H9 (cell line): ENCODE data around the gene CALM1. TPM values are rescaled to one million over a fixed set of nuclear protein-coding genes. Genes with fewer than 3 reads are reported as not detected.

Experiments used
- DNase-seq: peaks from one replicate; pipeline ENCODE4 v3.0.0-alpha.2; 2017
- H2AFZ ChIP-seq: one replicate; pipeline ENCODE4 v1.6.1; 2013; ENCODE audit warnings: mild to moderate bottlenecking, low read length, control low read depth, moderate library complexity
- H2AK5ac ChIP-seq: 2 replicates; pipeline ENCODE4 v1.6.1; 2013; ENCODE audit warnings: low read length, control low read depth, mixed read lengths; ENCODE audit not compliant: insufficient read length
- H2BK120ac ChIP-seq: one replicate; pipeline ENCODE4 v1.6.1; 2013; ENCODE audit warnings: low read depth, mild to moderate bottlenecking, low read length, control low read depth, inconsistent platforms; ENCODE audit not compliant: poor library complexity, severe bottlenecking
- H2BK12ac ChIP-seq: 2 replicates; pipeline ENCODE4 v1.6.1; 2013; ENCODE audit warnings: low read length, control low read depth, mixed read lengths, low read depth; ENCODE audit not compliant: insufficient read length
- H2BK15ac ChIP-seq: 2 replicates; pipeline ENCODE4 v1.6.1; 2013; ENCODE audit warnings: low read depth, low read length, control low read depth
- H2BK20ac ChIP-seq: one replicate; pipeline ENCODE4 v1.6.1; 2013; ENCODE audit warnings: low read depth, mild to moderate bottlenecking, low read length, control low read depth, inconsistent platforms; ENCODE audit not compliant: poor library complexity, severe bottlenecking
- H2BK5ac ChIP-seq: 2 replicates; pipeline ENCODE4 v1.6.1; 2013; ENCODE audit warnings: low read length, control low read depth, mixed read lengths; ENCODE audit not compliant: insufficient read length
- H3K14ac ChIP-seq: 2 replicates; pipeline ENCODE4 v1.6.1; 2013; ENCODE audit warnings: low read length, control low read depth; ENCODE audit not compliant: insufficient read depth
- H3K18ac ChIP-seq: 2 replicates; pipeline ENCODE4 v1.6.1; 2013; ENCODE audit warnings: low read depth, mild to moderate bottlenecking, mixed read lengths, low read length, control low read depth; ENCODE audit not compliant: insufficient read length
- H3K23ac ChIP-seq: 2 replicates; pipeline ENCODE4 v1.6.1; 2013; ENCODE audit warnings: low read length, control low read depth, mixed read lengths, low read depth; ENCODE audit not compliant: insufficient read length
- H3K23me2 ChIP-seq: 2 replicates; pipeline ENCODE4 v1.6.1; 2013; ENCODE audit warnings: low read depth, mild to moderate bottlenecking, mixed read lengths, low read length, control low read depth; ENCODE audit not compliant: insufficient read length, poor library complexity, severe bottlenecking
- H3K27ac ChIP-seq: 2 replicates; pipeline ENCODE4 v1.5.1; 2013; ENCODE audit warnings: low read length, control low read depth, mixed read lengths, low read depth; ENCODE audit not compliant: insufficient read length
- H3K27me3 ChIP-seq: 2 replicates; pipeline ENCODE4 v1.6.1; 2013; ENCODE audit warnings: low read length, control low read depth, inconsistent platforms; ENCODE audit not compliant: insufficient read depth
- H3K4ac ChIP-seq: 2 replicates; pipeline ENCODE4 v1.6.1; 2013; ENCODE audit warnings: low read depth, mild to moderate bottlenecking, control low read depth, inconsistent platforms, low read length, moderate library complexity
- H3K4me1 ChIP-seq: 2 replicates; pipeline ENCODE4 v1.6.1; 2013; ENCODE audit warnings: low read length, control low read depth, inconsistent platforms; ENCODE audit not compliant: insufficient read depth
- H3K4me2 ChIP-seq: 2 replicates; pipeline ENCODE4 v1.6.1; 2013; ENCODE audit warnings: low read length, control low read depth, mixed read lengths; ENCODE audit not compliant: insufficient read length, insufficient read depth
- H3K56ac ChIP-seq: 2 replicates; pipeline ENCODE4 v1.6.1; 2013; ENCODE audit warnings: low read depth, mild to moderate bottlenecking, mixed read lengths, low read length, control low read depth; ENCODE audit not compliant: insufficient read length
- H3K79me1 ChIP-seq: 2 replicates; pipeline ENCODE4 v1.6.1; 2013; ENCODE audit warnings: low read depth, mild to moderate bottlenecking, moderate library complexity, low read length, control low read depth, inconsistent platforms; ENCODE audit not compliant: insufficient read depth, poor library complexity, severe bottlenecking
- H3K79me2 ChIP-seq: 2 replicates; pipeline ENCODE4 v1.6.1; 2013; ENCODE audit warnings: low read length, control low read depth, inconsistent platforms; ENCODE audit not compliant: insufficient read depth
- H3K9ac ChIP-seq: 2 replicates; pipeline ENCODE4 v1.6.1; 2013; ENCODE audit warnings: low read length, control low read depth, mixed read lengths; ENCODE audit not compliant: insufficient read length; ENCODE audit errors: extremely low read depth
- H3K9me3 ChIP-seq: one replicate; pipeline ENCODE4 v1.6.1; 2013; ENCODE audit warnings: low read depth, low read length, inconsistent platforms; ENCODE audit not compliant: control insufficient read depth
- H3T11ph ChIP-seq: one replicate; pipeline ENCODE4 v1.6.1; 2013; ENCODE audit warnings: mild to moderate bottlenecking, low read length, control low read depth, inconsistent platforms
- H4K20me1 ChIP-seq: one replicate; pipeline ENCODE4 v1.6.1; 2013; ENCODE audit not compliant: control insufficient read depth, insufficient read length, insufficient read depth
- H4K5ac ChIP-seq: 2 replicates; pipeline ENCODE4 v1.6.1; 2013; ENCODE audit warnings: low read depth, mild to moderate bottlenecking, mixed read lengths, low read length, control low read depth; ENCODE audit not compliant: insufficient read length
- H4K8ac ChIP-seq: replicated peaks from 2 replicates; pipeline ENCODE4 v1.6.1; 2013; ENCODE audit warnings: low read length, control low read depth, mixed read lengths, low read depth; ENCODE audit not compliant: insufficient read length
- H4K91ac ChIP-seq: 2 replicates; pipeline ENCODE4 v1.6.1; 2013; ENCODE audit warnings: low read depth, mild to moderate bottlenecking, moderate library complexity, mixed read lengths, low read length, control low read depth; ENCODE audit not compliant: insufficient read length
- H3K27ac Mint-ChIP-seq, 3 experiments: 2 replicates in 2 of 3; 3 replicates in 1 of 3; pipeline ENCODE4 v1.8.0; 2020 to 2021; ENCODE audit warnings: mixed read lengths in 3 of 3, mild to moderate bottlenecking in 1 of 3, moderate library complexity in 1 of 3
- H3K27me3 Mint-ChIP-seq: 2 replicates; pipeline ENCODE4 v1.8.0; 2021; ENCODE audit warnings: low read depth, mild to moderate bottlenecking, moderate library complexity, mixed read lengths
- H3K36me3 Mint-ChIP-seq, 3 experiments: 2 replicates in 2 of 3; 3 replicates in 1 of 3; pipeline ENCODE4 v1.8.0; 2020 to 2021; ENCODE audit warnings: low read depth in 3 of 3, mixed read lengths in 3 of 3; ENCODE audit not compliant: insufficient read depth in 1 of 3
- H3K4me1 Mint-ChIP-seq, 2 experiments: 2 replicates each; pipeline ENCODE4 v1.8.0; 2020; ENCODE audit warnings: mixed read lengths in 2 of 2
- H3K4me3 Mint-ChIP-seq, 2 experiments: 2 replicates in 1 of 2; 3 replicates in 1 of 2; pipeline ENCODE4 v1.8.0; 2020 to 2021; ENCODE audit warnings: mild to moderate bottlenecking in 2 of 2, mixed read lengths in 2 of 2, moderate library complexity in 1 of 2
- H3K9me3 Mint-ChIP-seq, 2 experiments: 2 replicates in 1 of 2; 3 replicates in 1 of 2; pipeline ENCODE4 v1.8.0; 2020; ENCODE audit warnings: mild to moderate bottlenecking in 2 of 2, mixed read lengths in 2 of 2, moderate library complexity in 1 of 2
- WGBS: extraction: QIAGEN DNeasy Blood & Tissue Kit; methylation state at CpG from one replicate; pipeline ENCODE4 v1.1.7; 2013; ENCODE audit warnings: missing lambda C conversion rate, low lambda C conversion rate, mixed read lengths; ENCODE audit not compliant: insufficient read length; ENCODE audit errors: extremely low coverage; 5-methylcytosine and 5-hydroxymethylcytosine counted together
- total RNA-seq: library from RNA; stranded (reverse); gene quantifications from 2 replicates; pipeline ENCODE4 v1.2.1, GENCODE V29; 2021
- TF ChIP-seq, protein P1 (sequence below): fragments of 200-600 bp; sonication (generic); conservative IDR thresholded peaks from 3 replicates; pipeline ENCODE4 v1.8.0; 2021; ENCODE audit warnings: antibody characterized with exemption, mild to moderate bottlenecking

The CALM1 gene
- total RNA-seq, 1 experiment from 2014 or later, result 354 TPM

GRCh38 chr14:90348270-90348669, 48.6 kb upstream of the CALM1 start:
- Histone ChIP-seq H2BK12ac (no peak overlapping the region), H4K5ac (no peak overlapping the region), H4K20me1 (no peaks in the 10 kb centered on the region), H3K9ac (no peak overlapping the region), H2AK5ac (no peak overlapping the region), H3K9me3 (no peaks in the 10 kb centered on the region), H3K27me3 (no peaks in the 10 kb centered on the region), H3K14ac (no peak overlapping the region), H4K8ac (no peak overlapping the region), H2BK15ac (no peak overlapping the region), H2BK20ac (no peak overlapping the region), H3T11ph (no peak overlapping the region), H3K79me1 (no peaks in the 10 kb centered on the region), H3K18ac (no peak overlapping the region), H3K4me2 (no peak overlapping the region), H3K23me2 (no peaks in the 10 kb centered on the region), H3K79me2 (no peaks in the 10 kb centered on the region), H3K23ac (no peak overlapping the region), H2BK5ac (no peak overlapping the region), H3K4me1 (no peaks in the 10 kb centered on the region; the same call in 1 of the 2 replicates), H4K91ac (no peak overlapping the region), H3K27ac (no peak overlapping the region), H3K56ac (no peak overlapping the region), H3K4ac (no peak overlapping the region), H2AFZ (no peak overlapping the region), H2BK120ac (no peak overlapping the region)
- TF ChIP-seq, protein P1, sequence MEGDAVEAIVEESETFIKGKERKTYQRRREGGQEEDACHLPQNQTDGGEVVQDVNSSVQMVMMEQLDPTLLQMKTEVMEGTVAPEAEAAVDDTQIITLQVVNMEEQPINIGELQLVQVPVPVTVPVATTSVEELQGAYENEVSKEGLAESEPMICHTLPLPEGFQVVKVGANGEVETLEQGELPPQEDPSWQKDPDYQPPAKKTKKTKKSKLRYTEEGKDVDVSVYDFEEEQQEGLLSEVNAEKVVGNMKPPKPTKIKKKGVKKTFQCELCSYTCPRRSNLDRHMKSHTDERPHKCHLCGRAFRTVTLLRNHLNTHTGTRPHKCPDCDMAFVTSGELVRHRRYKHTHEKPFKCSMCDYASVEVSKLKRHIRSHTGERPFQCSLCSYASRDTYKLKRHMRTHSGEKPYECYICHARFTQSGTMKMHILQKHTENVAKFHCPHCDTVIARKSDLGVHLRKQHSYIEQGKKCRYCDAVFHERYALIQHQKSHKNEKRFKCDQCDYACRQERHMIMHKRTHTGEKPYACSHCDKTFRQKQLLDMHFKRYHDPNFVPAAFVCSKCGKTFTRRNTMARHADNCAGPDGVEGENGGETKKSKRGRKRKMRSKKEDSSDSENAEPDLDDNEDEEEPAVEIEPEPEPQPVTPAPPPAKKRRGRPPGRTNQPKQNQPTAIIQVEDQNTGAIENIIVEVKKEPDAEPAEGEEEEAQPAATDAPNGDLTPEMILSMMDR, result no peak
- no peak for DNase-seq
- Mint-ChIP-seq H3K27me3 (no peaks in the 10 kb centered on the region; the same call in 1 of the 2 replicates), H3K4me3 (no peak overlapping the region), H3K27ac (no peak overlapping the region; a peak in 1 of 7 replicates), H3K36me3 (no peaks in the 10 kb centered on the region; a peak in 1 of 7 replicates), H3K9me3 (no peaks in the 10 kb centered on the region), H3K4me1 (peaks cover 14 to 18% of the 10 kb centered on the region in 2 experiments)
- no CpG with 5 or more reads among the region's 2 CpGs for WGBS
